Measurements from ENCODE around the gene SAMD14.

GRCh38 chr17:50066995-50067394, 63.0 kb downstream of the SAMD14 start:
- TF ChIP-seq CTCF (IDR thresholded peaks at IDR 0.05), result no peak
- no peak for TF ChIP-seq EZH2phosphoT487 (IDR thresholded peaks at IDR 0.05)
